GM18505 (cell line): ENCODE data around the gene THAP2.
"Not testable (repeated sequence)": the region's sequence is repeated elsewhere in the genome, so short reads cannot be mapped to it uniquely, and the experiment has no call there.

Source experiments
- ATAC-seq: cut with Tn5 transposase; IDR thresholded peaks from one replicate; pipeline ENCODE4 v1.9.1; 2021; ENCODE audit not compliant: unreplicated experiment
- POLR2A ChIP-seq: IDR thresholded peaks from 4 replicates; pipeline ENCODE4 v1.6.1; 2011; ENCODE audit warnings: borderline replicate concordance; ENCODE audit not compliant: insufficient read depth, insufficient read length; ENCODE audit errors: extremely low read depth

The THAP2 gene

DNA sequence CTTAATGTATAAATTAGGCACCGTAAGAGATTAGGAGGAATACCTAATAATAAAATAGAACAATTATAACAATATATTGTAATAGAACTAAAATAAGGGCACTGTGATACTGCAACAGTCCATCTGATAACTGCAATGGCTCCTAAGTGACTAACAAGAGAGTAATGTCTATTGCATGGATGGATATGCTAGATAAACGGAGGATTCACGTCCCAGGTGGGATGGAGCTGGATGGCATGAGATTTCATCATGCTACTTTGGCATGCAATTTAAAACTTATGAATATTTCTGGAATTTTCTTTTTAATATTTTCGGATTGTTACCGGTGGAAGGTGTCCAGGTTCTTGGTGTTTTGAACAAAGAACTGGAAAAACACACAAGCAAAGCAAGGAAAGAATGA lies 19.5 kb downstream of the THAP2 start:
- TF ChIP-seq POLR2A = no peak

DNA sequence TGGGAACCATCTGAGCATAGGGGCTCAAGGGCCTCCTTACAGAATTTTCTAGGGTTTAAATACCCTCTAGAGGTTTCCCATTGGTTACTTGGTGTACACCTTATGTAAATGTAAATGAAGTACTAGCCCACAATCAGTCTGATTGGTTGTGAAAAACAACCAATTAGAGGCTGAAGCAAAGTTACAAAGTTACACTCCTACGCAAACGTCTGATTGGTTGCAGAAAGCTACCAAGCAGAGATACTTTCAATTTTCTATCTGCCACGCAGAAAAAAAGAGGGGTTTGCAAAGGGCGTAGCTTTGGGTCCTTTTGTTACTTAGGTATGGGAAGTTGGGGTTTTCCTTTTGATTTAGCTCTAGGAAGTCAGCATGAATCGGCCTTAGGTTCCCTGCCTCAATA lies 20.0 kb downstream of the THAP2 start:
- ATAC-seq = no peak
- TF ChIP-seq POLR2A = no peak

More for the DNA sequence above, 19.5 kb downstream of the THAP2 start:
- ATAC-seq = no peak

DNA sequence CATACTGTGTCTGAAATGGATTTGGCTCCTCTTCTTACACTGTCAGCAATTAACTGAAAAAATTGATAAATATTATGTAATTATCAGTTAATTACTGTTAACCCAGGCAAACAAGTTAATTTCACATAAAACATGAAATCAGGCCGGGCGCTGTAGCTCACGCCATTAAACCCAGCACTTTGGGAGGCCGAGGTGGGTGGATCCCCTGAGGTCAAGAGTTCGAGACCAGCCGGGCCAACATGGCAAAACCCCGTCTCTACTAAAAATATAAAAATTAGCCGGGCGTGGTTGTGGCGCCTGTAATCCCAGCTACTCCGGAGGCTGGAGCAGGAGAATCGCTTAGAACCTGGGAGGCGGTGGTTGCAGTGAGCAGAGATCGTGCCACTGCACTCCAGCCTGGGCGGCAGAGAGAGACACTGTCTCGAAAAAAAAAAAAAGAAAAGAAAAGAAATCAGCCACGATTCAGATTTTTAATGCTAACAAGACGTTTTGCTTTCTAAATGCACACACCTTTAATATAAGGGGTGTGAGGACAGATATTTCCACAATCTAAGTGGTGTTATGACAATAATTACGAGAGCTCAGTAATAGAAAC lies 21.3 kb downstream of the THAP2 start:
- ATAC-seq = no peak
- no peak for TF ChIP-seq POLR2A

DNA sequence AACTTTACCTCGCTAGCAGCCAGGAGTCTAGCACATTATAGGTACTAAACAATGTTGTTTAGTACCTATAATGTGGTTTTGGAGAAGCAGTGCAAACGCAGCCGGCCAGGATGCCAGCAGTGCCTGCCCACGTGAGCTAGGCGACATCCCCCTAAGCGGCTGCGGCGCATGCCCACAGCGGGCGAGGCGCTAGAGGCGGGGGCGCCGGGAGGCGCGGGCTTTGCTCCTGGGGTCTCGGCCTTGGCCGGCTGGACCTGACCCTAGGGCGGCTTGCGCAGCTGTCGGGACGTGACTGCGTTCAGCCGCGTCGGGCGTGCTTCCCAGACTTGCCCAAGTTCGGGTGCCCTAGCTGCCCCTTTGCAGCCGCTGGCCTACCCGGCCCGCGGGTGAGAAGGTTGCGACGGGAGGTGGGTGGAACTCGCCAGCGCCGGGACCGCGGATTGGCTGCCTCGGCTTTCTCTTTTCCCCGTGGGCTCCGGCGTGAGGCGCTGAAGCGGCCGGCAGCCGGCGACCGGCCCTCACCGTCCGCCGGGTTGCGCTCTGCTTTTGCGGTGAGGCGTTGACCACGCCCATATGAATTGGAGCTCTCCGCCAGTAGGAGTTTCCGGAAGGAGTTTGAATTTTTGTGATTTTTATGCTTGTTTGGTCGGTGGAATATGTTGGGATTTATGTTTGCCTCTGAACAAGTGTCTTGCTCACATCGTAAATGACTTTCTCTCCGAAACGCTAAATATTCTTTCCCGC lies 22.0 kb downstream of the THAP2 start, which contains the start of gene TMEM19:
Gene TMEM19 (plus strand): TSS at position 169 of the 744 bp plus-strand sequence. CDS start 599 bp downstream, outside the sequence.
- ATAC-seq = peak; percentile 90
- TF ChIP-seq POLR2A = peak; percentile 89

DNA sequence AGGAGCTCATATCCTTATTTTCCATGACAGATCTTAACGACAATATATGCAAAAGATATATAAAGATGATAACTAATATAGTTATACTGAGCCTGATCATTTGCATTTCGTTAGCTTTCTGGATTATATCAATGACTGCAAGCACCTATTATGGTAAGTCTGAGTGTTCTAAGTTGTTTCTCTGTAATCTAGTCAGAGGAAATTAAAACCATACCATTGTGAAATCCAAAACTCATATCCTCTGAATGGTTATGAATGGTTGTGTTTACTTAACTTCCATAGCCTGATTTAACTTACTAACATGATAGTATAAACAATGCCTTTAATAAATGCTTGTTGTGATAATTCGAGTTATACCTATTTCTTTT lies 22.5 kb downstream of the THAP2 start:
- TF ChIP-seq POLR2A = no peak

DNA sequence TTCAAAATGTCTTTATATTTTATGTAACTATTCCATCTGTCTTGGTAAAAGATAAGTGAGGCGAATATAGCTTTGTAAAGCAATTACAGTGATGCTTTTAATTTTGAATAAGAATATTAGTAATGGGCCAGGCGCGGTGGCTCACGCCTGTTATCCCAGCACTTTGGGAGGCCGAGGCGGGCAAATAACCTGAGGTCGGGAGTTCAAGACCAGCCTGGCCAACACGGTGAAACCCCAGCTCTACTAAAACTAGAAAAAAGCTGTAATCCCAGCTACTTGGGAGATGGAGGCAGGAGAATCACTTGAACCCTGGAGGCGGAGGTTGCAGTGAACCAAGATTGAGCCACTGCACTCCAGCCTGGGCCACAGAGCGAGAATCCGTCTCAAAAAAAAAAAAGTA lies 23.1 kb downstream of the THAP2 start:
- ATAC-seq = not testable (repeated sequence)

More for the DNA sequence above, 22.5 kb downstream of the THAP2 start:
- ATAC-seq = no peak

DNA sequence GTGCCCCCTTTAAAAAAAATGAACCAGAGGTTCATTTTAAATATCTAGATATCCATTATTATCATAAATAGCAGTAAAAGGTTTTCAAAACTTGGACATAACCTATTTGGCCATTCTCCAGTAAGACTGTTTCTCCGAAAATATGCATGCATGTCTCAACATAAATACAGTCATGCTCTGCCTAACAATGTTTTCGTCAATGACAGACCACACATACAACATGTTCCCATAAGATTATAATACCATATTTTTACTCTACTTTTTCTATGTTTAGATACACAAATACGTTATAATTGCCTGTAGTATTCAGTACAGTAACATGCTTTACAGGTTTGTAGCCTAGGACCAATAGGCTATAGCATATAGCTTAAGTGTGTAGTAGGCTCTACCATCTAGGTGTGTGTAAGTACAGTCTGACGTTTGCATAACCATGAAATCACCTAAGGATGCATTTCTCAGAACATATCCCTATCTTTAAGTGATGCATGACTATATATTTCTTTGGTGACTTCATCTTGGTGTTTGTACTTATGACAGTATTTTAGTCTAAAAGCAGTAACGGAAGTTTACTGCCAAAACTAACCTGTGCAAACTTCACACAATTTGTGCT lies 25.0 kb downstream of the THAP2 start:
- no peak for TF ChIP-seq POLR2A
- no peak for ATAC-seq

DNA sequence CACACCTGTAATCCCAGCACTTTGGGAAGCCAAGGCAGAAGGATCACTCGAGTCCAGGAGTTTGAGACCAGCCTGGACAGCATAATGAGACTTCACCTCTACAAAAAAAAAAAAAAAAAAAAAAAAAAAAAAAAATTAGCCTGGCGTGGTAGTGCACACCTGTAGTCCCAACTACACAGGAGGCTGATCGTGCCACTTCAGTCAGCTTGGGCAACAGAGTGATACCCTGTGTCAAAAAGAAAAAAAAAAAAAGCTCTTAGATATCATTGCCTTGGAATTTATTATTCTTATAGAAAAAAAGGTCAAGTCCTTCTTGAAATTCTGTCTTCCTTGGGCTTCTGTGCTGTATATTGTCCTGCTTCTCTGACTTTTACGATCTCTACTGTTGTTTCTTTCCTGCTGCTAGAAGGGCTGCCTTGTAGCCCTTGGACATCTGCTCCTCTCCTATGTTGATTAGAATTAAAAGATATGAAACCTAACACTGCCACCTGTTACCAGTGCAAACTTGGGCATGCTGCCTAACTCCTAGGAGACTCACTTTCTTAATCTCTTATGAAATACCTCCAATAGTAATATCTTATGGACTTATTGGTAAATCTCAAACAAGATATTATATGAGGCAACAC lies 27.5 kb downstream of the THAP2 start:
- ATAC-seq = no peak
- no peak for TF ChIP-seq POLR2A

DNA sequence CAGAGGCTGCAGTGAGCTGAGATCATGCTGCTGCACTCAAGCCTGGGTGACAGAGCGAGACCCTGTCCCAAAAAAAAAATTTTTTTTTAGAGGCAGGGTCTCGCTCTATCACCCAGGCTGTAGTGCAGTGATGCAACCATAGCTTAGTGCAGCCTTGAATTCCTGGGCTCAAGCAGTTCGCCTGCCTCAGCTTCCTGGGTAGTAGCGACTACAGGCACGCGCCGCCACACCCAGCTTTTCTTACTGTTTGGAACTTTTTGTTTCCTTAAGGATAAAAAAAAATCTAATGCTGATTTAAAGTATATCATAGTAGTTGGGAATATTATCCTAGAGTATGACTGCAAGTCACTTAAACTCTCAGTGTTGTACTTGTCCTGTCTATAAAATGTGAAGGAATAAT lies 29.0 kb downstream of the THAP2 start:
- no peak for TF ChIP-seq POLR2A
- no peak for ATAC-seq

DNA sequence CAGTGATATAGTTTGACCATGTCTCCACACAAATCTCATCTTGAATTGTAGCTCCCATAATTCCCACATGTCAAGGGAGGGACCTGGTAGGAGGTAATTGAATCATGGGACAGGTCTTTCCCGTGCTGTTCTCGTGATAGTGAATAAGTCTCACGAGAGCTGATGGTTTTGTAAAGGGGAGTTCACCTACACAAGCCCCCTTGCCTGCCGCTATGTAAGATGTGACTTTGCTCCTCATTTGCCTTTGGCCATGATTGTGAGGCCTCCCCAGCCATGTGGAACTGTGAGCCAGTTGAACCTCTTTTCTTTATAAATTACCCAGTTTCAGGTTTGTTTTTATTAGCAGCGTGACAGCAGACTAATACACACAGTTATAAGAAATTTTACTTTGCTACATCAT lies 29.6 kb downstream of the THAP2 start:
- peak; percentile 10 for ATAC-seq

DNA sequence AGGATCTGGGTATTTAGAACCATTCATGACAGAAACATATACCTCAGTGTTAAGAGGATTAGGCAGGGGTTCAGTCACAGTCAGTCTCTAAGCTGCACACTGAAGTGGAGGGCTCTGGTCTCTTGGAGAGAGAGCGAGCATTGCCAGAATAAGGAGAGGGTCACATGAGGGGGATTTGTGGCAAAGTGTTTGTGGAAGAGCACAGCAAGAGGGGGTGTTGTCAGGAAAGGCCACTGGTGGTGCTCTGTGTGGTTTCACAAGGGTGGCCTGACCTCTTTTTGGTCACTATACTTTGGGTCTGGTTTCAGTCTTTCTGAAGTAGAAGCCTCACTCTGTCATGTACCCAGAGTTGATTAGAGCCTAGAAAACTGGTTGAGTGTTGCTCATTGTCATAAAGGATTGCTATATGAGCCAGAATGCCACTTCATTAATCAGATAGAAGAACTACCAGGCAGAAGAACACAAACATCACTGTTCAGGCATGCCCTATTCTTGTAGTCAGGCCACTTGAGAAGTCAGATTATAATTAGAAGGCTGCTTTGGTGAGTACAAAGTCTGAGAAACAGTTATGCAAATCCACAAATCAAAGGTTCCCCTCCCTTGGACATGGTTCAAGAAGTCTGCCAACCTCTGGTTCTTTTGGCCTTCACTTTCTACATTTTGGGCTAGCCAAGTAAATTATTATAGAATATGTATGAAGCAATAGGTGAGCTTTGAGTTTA lies 30.2 kb downstream of the THAP2 start:
- peak; percentile 79 for ATAC-seq
- no peak for TF ChIP-seq POLR2A

DNA sequence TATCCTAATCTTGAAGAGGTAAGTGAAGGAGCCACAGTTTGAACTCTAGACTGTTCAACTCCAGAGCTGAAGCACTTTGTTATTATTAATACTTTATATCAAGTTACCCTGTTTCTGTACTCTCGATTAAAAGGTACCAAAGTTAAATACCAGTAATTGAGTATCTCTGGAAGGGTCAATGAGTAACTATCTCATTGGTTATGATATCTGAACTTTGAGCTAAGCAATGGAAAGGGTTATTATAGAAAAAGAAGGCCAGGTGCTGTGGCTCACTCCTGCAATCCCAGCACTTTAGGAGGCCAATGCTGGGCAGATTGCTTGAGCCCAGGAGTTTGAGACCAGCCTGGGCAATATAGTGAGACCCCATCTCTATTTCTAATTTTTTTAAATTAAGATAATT lies 31.7 kb downstream of the THAP2 start:
- no peak for TF ChIP-seq POLR2A
- no peak for ATAC-seq

DNA sequence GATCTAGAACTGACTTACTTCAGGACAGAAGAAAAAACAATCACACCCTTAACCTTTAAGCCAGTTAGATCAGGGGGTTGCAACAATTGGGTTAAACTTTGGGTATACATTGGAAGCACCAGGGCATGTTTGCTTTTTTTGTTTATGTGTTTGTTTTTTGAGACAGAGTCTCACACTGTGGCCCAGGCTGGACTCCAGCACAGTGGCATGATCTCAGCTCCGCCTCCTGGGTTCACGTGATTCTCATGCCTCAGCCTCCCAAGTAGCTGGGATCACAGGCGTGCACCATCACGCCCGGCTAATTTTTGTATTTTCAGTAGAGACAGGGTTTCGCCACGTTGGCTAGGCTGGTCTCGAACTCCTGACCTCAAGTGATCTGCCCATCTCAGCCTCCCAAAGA lies 38.1 kb downstream of the THAP2 start:
- ATAC-seq = not testable (repeated sequence)

DNA sequence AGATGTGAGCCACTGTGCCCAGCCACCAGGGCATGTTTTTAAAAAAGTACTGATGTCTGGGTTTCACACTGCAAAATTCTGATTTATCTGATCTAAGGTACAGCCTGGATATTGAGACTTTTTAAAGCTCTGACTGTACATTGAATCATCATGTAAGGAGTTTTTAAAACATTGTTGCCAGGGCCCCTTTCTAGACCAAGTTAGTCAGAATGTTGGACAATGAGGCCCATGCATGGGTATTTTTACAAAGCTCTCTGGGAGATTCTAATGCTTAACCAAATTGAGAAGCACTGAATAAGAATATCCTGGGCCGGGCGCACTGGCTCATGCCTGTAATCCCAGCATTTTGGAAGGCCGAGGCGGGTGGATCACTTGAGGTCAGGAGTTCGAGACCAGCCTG lies 38.5 kb downstream of the THAP2 start:
- ATAC-seq = no peak
- no peak for TF ChIP-seq POLR2A

DNA sequence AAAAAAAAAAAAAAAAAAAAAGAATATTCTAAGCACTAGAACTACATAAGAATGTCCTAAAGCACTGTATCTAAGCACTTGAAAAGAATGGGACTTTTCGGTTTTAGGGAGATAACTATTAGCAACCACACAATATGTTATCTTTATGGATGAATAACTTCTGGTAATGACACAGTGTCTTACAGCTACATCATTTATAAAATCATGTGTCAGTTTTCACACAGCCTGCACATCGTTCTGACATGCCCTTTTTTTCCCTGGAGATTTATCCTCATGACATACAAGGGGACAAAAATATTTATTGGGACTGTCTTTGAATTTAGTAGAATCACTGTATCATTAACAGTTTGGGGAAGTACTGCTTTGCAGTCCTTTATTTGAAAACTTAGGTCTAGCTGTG lies 39.1 kb downstream of the THAP2 start:
- ATAC-seq = no peak
- no peak for TF ChIP-seq POLR2A
